OCI-LY1 (cell line): ENCODE data around the gene CHST11.

Source experiments
- H2AFZ ChIP-seq: fragments of 200-600 bp; sonication (generic), shearing (Covaris generic); 2 replicates; pipeline ENCODE4 v1.6.0; 2014; ENCODE audit warnings: antibody characterized with exemption, mild to moderate bottlenecking, low read length
- H3F3A ChIP-seq: fragments of 200-600 bp; sonication (generic), shearing (Covaris generic); 2 replicates; pipeline ENCODE4 v1.6.0; 2014; ENCODE audit warnings: mild to moderate bottlenecking, antibody characterized with exemption, low read length, moderate library complexity; ENCODE audit not compliant: insufficient read depth
- H3K27ac ChIP-seq: fragments of 200-600 bp; sonication (generic); 2 replicates; pipeline ENCODE4 v1.5.1; 2014; ENCODE audit warnings: low read length, mixed run types, mild to moderate bottlenecking, low read depth; ENCODE audit not compliant: poor library complexity, severe bottlenecking
- H3K27me3 ChIP-seq: fragments of 200-600 bp; sonication (generic); 2 replicates; pipeline ENCODE4 v1.6.0; 2014; ENCODE audit warnings: antibody characterized with exemption, mild to moderate bottlenecking, low read length, moderate library complexity; ENCODE audit not compliant: insufficient read depth
- H3K36me3 ChIP-seq: fragments of 200-600 bp; sonication (generic); 2 replicates; pipeline ENCODE4 v1.6.1; 2014; ENCODE audit warnings: mild to moderate bottlenecking, antibody characterized with exemption, low read length, moderate library complexity, mixed read lengths; ENCODE audit not compliant: insufficient read depth
- H3K4me1 ChIP-seq: fragments of 200-600 bp; sonication (generic); 2 replicates; pipeline ENCODE4 v1.5.1; 2014; ENCODE audit warnings: mild to moderate bottlenecking, low read length, moderate library complexity; ENCODE audit not compliant: insufficient read depth, severe bottlenecking
- H3K4me2 ChIP-seq: fragments of 200-600 bp; sonication (generic), shearing (Covaris generic); 2 replicates; pipeline ENCODE4 v1.6.1; 2014; ENCODE audit warnings: low read length
- H3K4me3 ChIP-seq: fragments of 200-600 bp; sonication (generic); 2 replicates; pipeline ENCODE4 v1.5.1; 2014; ENCODE audit warnings: low read length, low read depth, mild to moderate bottlenecking, mixed read lengths; ENCODE audit not compliant: poor library complexity, severe bottlenecking
- H3K79me2 ChIP-seq: fragments of 200-600 bp; shearing (Covaris generic); 2 replicates; pipeline ENCODE4 v1.6.1; 2016; ENCODE audit warnings: mixed run types, low read length, mixed read lengths; ENCODE audit not compliant: insufficient read depth
- H3K9ac ChIP-seq: fragments of 200-600 bp; sonication (generic), shearing (Covaris generic); 2 replicates; pipeline ENCODE4 v1.6.1; 2014; ENCODE audit warnings: mild to moderate bottlenecking, low read length, mixed read lengths
- H3K9me2 ChIP-seq: fragments of 200-600 bp; sonication (generic), shearing (Covaris generic); 2 replicates; pipeline ENCODE4 v1.6.1; 2014; ENCODE audit warnings: low read depth, mild to moderate bottlenecking, low read length, mixed read lengths
- H3K9me3 ChIP-seq: fragments of 200-600 bp; shearing (Covaris generic); 2 replicates; pipeline ENCODE4 v1.6.1; 2014; ENCODE audit warnings: low read length, mixed read lengths
- H4K20me1 ChIP-seq: fragments of 200-600 bp; sonication (generic), shearing (Covaris generic); 2 replicates; pipeline ENCODE4 v1.6.0; 2016; ENCODE audit warnings: mild to moderate bottlenecking, low read length; ENCODE audit not compliant: insufficient read depth
- EZH2 ChIP-seq: fragments of 200-600 bp; sonication (generic), shearing (Covaris generic); IDR thresholded peaks from 2 replicates; pipeline ENCODE4 v1.8.0; 2017; ENCODE audit warnings: borderline replicate concordance, mixed run types, mild to moderate bottlenecking, antibody characterized with exemption, low read length, moderate library complexity, mixed read lengths
- TF ChIP-seq, protein P1 (sequence below): fragments of 200-600 bp; sonication (generic), shearing (Covaris generic); IDR thresholded peaks from 2 replicates; pipeline ENCODE4 v1.5.1; 2017; ENCODE audit warnings: mild to moderate bottlenecking, antibody characterized with exemption, low read length, moderate library complexity, mixed read lengths

CHST11 gene

DNA sequence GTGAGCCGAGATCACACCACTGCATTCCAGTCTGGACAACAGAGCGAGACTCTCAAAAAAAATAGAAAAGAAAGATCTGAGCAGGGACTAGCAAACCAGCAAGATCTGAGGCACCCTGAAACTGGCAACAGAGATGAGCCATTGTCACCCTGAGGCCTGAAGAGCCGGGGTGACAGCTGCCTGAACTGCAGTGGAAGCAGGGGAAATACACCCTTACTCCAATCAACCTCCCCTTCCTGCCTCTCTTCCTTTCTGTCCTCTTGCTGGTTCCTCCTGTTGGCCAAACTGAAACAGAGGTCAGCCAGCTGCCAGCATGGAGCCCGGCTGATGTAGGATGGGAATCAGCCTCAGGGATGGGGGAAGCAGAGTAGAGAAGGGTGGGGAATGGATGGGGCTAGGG is 192.0 kb downstream of the CHST11 start:
- Histone ChIP-seq H3K36me3 (peaks cover 4% of the 10 kb centered on the region; the same call in 1 of the 2 replicates), H3K4me1 (peaks cover 10% of the 10 kb centered on the region), H3K27me3 (no peaks in the 10 kb centered on the region), H3K9me3 (no peaks in the 10 kb centered on the region), H3K9me2 (no peaks in the 10 kb centered on the region), H3K4me2 (no peak overlapping the region), H3K27ac (no peak overlapping the region), H3K4me3 (no peak overlapping the region), H3K9ac (no peak overlapping the region), H4K20me1 (no peaks in the 10 kb centered on the region), H2AFZ (no peak overlapping the region), H3K79me2 (no peaks in the 10 kb centered on the region), H3F3A (no peaks in the 10 kb centered on the region)
- TF ChIP-seq, protein P1, sequence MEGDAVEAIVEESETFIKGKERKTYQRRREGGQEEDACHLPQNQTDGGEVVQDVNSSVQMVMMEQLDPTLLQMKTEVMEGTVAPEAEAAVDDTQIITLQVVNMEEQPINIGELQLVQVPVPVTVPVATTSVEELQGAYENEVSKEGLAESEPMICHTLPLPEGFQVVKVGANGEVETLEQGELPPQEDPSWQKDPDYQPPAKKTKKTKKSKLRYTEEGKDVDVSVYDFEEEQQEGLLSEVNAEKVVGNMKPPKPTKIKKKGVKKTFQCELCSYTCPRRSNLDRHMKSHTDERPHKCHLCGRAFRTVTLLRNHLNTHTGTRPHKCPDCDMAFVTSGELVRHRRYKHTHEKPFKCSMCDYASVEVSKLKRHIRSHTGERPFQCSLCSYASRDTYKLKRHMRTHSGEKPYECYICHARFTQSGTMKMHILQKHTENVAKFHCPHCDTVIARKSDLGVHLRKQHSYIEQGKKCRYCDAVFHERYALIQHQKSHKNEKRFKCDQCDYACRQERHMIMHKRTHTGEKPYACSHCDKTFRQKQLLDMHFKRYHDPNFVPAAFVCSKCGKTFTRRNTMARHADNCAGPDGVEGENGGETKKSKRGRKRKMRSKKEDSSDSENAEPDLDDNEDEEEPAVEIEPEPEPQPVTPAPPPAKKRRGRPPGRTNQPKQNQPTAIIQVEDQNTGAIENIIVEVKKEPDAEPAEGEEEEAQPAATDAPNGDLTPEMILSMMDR, result no peak
- TF ChIP-seq EZH2, result no peak

DNA sequence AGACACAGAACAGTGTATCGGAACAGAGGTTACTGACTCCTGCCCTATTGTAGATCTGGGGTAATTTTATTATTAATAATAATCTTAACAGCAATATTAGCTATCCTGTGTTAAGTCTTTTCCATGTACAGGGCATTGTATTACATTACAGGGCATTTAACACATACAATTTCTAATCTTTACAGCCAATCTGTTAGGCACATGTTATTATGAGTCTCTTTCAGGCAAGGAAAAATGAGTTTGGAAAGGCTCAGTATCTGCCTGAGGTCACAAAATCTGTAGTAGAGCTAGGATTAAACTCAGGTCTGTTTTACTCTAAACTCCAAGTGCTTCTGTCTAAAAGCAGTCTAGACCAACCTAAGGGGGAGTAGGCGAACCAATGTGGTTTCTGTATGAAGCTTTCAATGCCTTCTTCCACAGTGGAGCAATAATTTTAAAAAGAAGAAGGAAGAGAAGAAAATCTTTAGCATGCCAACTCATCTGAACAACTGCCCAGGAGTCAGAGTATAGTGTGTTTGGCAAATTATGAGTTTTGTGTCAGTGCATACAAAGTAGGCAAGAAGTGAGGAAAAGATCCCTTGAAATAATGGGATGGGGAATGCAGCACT is 192.6 kb downstream of the CHST11 start:
- H3F3A ChIP-seq, result no peaks in the 10 kb centered on the region
- H3K4me1 ChIP-seq, result peaks cover 4% of the 10 kb centered on the region
- H2AFZ ChIP-seq, result no peak overlapping the region
- no peaks in the 10 kb centered on the region for H3K27me3 ChIP-seq
- H3K9me3 ChIP-seq, result no peaks in the 10 kb centered on the region
- no peaks in the 10 kb centered on the region for H4K20me1 ChIP-seq
- H3K27ac ChIP-seq, result no peak overlapping the region
- H3K79me2 ChIP-seq, result no peaks in the 10 kb centered on the region
- no peak for TF ChIP-seq EZH2
- TF ChIP-seq, protein P1, result no peak
- no peaks in the 10 kb centered on the region for H3K9me2 ChIP-seq
- H3K4me3 ChIP-seq, result no peak overlapping the region
- no peak overlapping the region for H3K9ac ChIP-seq
- H3K36me3 ChIP-seq, result peaks cover 4% of the 10 kb centered on the region; the same call in 1 of the 2 replicates
- H3K4me2 ChIP-seq, result no peak overlapping the region

DNA sequence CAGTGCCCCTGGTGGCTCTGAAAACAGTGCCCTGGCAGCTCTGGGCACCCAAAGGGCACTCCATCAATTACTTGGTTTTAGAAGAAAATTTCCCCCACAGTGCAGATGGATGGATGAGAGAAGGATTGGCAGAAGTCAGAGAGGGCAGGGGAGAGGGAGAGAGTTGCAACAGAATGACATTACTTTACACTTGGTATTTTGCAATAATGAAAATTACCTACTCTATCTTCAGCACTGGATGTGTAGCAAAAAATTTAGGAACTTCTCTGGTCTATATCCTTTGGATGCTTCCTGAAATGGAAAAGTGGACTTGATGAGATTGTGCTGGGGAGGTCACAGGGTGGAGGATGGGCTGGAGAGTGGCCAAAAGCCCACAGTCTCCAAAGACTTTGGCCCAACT is 193.2 kb downstream of the CHST11 start:
- no peaks in the 10 kb centered on the region for H3K9me2 ChIP-seq
- no peaks in the 10 kb centered on the region for H3F3A ChIP-seq
- H3K9ac ChIP-seq, result no peak overlapping the region
- H3K79me2 ChIP-seq, result no peaks in the 10 kb centered on the region
- H2AFZ ChIP-seq, result no peak overlapping the region
- H3K4me1 ChIP-seq, result no peaks in the 10 kb centered on the region
- TF ChIP-seq EZH2, result no peak
- TF ChIP-seq, protein P1, result no peak
- no peak overlapping the region for H3K4me3 ChIP-seq
- no peak overlapping the region for H3K4me2 ChIP-seq
- no peaks in the 10 kb centered on the region for H3K9me3 ChIP-seq
- no peaks in the 10 kb centered on the region for H3K27me3 ChIP-seq
- peaks cover 4% of the 10 kb centered on the region; the same call in 1 of the 2 replicates for H3K36me3 ChIP-seq
- no peaks in the 10 kb centered on the region for H4K20me1 ChIP-seq
- no peak overlapping the region for H3K27ac ChIP-seq
